Spleen (tissue), 11 donors: ENCODE measurements around the gene SERINC5. TPM values are rescaled to one million over a fixed set of nuclear protein-coding genes. Genes with fewer than 3 reads are reported as not detected.

Experiments used
- DNase-seq: peaks from one replicate; pipeline ENCODE4 v3.0.0-alpha.2; 2020
- H3K27ac ChIP-seq, 8 donors: fragments of 200-600 bp; sonication (generic) in 7 of 8; 1 replicate in 4 of 8; 2 replicates in 4 of 8; pipeline versions ENCODE4 v1.5.0 to v1.8.0; 2016 to 2021; ENCODE audit warnings: inconsistent platforms in 4 of 8, mild to moderate bottlenecking in 4 of 8, moderate library complexity in 1 of 8
- H3K27me3 ChIP-seq, 7 donors: fragments of 200-600 bp; sonication (generic) in 6 of 7; replicated peaks in 1 of 7; 1 replicate in 4 of 7; 2 replicates in 3 of 7; pipeline versions ENCODE4 v1.5.0 to v1.8.0; 2016 to 2021; ENCODE audit warnings: inconsistent platforms in 3 of 7, mild to moderate bottlenecking in 1 of 7
- H3K36me3 ChIP-seq, 6 donors: fragments of 200-600 bp; sonication (generic) in 5 of 6; 1 replicate in 4 of 6; 2 replicates in 2 of 6; pipeline versions ENCODE4 v1.5.0 to v1.8.0; 2016 to 2021; ENCODE audit warnings: inconsistent platforms in 2 of 6
- H3K4me1 ChIP-seq, 6 donors: fragments of 200-600 bp; sonication (generic) in 5 of 6; 1 replicate in 3 of 6; 2 replicates in 3 of 6; pipeline versions ENCODE4 v1.5.0 to v1.8.0; 2016 to 2021; ENCODE audit warnings: inconsistent platforms in 3 of 6
- H3K4me3 ChIP-seq, 8 donors: fragments of 200-600 bp; sonication (generic) in 7 of 8; 1 replicate in 4 of 8; 2 replicates in 4 of 8; pipeline versions ENCODE4 v1.5.0 to v1.8.0; 2016 to 2021; ENCODE audit warnings: inconsistent platforms in 4 of 8, mild to moderate bottlenecking in 4 of 8, moderate library complexity in 2 of 8
- H3K9me3 ChIP-seq, 8 donors: fragments of 200-600 bp; sonication (generic) in 7 of 8; 1 replicate in 4 of 8; 2 replicates in 4 of 8; pipeline versions ENCODE4 v1.5.0 to v1.8.0; 2016 to 2021; ENCODE audit warnings: inconsistent platforms in 4 of 8
- POLR2A ChIP-seq, 3 donors: fragments of 450-650 bp; IDR thresholded peaks; one replicate each; pipeline ENCODE4 v1.5.1; 2017; ENCODE audit warnings: antibody characterized with exemption in 3 of 3, mild to moderate bottlenecking in 1 of 3
- POLR2AphosphoS5 ChIP-seq, 3 donors: sonication (generic); formaldehyde crosslinking; IDR thresholded peaks; one replicate each; pipeline ENCODE4 v1.5.1; 2017; ENCODE audit warnings: antibody characterized with exemption in 3 of 3
- WGBS, 5 donors: extraction: QIAGEN DNeasy Blood & Tissue Kit in 3 of 5; methylation state at CpG; one replicate each; pipeline versions ENCODE4 v1.1.5 to v1.1.7; 2013 to 2018; 5-methylcytosine and 5-hydroxymethylcytosine counted together
- intact Hi-C: fragments of 100-400 bp; cut with DNase I; formaldehyde crosslinking; loops from one replicate; pipeline ENCODE4 v1.15.0; 2023; ENCODE audit warnings: low total_unique reads
- polyA plus RNA-seq, 3 donors: library from polyadenylated mRNA; stranded (reverse); fragments of 200-250 nt; gene quantifications; one replicate each; pipeline ENCODE4 v1.2.1, GENCODE V29; 2013
- total RNA-seq, 7 donors: library from RNA; depleted of rRNA in 3 of 7; stranded (reverse); fragments of >200 nt in 3 of 7; fragmentation: NEBNext Ultra II Directional in 4 of 7; extraction: Animal tissue kit (Norgen Biotek cat#: 25700) in 4 of 7; gene quantifications; one replicate each; pipeline versions ENCODE4 v1.1.0 to v1.2.1, GENCODE V29; 2016 to 2021
- TF ChIP-seq, protein P1 (sequence below), 11 experiments: fragments of 200-600 bp in 7 of 11; fragments of 450-650 bp in 4 of 11; sonication (generic) in 4 of 11; IDR thresholded peaks in 8 of 11; conservative IDR thresholded peaks in 3 of 11; 1 replicate in 7 of 11; 2 replicates in 4 of 11; pipeline versions ENCODE4 v1.4.0 to v1.8.0; 2016 to 2021; ENCODE audit warnings: antibody characterized with exemption in 11 of 11, inconsistent platforms in 4 of 11, mild to moderate bottlenecking in 1 of 11
- donor health status: healthy with polysubstance abuse.
- donor health status: DM: no; HTN: no; CAD: no; lungs with moderate emphysema.
- donor health status: DM: no; HTN: no; CAD: no.
- donor health status: Bipolar disorder and iron deficiency.
- donor health status: healthy.
- donor health status: DM: no; HTN: no; CAD: no.
- donor health status: DM: yes; HTN: yes; CAD: no.

The SERINC5 gene
- total and polyA plus RNA-seq, 10 donors: 1.5 to 29.8 (median 21.2) TPM

DNA sequence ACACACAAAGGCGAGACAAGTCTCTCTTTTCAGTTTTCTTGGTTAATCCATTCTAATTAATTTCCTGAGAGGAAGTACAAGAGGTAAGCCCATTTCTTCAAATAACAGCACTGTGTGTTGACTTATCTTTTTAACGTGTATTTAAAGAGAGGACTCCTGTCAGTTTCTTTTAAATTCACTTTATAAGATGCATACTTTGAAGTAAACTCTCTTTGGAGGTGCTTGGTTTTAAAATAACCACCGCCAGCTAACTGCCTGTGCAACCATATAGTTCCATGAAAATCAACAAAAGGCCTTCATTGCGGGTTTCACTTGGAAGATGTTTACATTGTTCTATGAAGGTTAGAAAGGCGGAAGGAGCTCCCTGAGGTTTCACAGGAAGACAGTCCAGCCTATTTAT lies 13.1 kb upstream of the SERINC5 start:
- H3K9me3 ChIP-seq: no peaks in the 10 kb centered on the region
- no peak overlapping the region for H3K4me3 ChIP-seq
- H3K27me3 ChIP-seq: no peaks in the 10 kb centered on the region
- TF ChIP-seq POLR2A (IDR thresholded peaks at IDR 0.05) (no peak), POLR2AphosphoS5 (IDR thresholded peaks at IDR 0.05) (no peak)
- TF ChIP-seq, protein P1, sequence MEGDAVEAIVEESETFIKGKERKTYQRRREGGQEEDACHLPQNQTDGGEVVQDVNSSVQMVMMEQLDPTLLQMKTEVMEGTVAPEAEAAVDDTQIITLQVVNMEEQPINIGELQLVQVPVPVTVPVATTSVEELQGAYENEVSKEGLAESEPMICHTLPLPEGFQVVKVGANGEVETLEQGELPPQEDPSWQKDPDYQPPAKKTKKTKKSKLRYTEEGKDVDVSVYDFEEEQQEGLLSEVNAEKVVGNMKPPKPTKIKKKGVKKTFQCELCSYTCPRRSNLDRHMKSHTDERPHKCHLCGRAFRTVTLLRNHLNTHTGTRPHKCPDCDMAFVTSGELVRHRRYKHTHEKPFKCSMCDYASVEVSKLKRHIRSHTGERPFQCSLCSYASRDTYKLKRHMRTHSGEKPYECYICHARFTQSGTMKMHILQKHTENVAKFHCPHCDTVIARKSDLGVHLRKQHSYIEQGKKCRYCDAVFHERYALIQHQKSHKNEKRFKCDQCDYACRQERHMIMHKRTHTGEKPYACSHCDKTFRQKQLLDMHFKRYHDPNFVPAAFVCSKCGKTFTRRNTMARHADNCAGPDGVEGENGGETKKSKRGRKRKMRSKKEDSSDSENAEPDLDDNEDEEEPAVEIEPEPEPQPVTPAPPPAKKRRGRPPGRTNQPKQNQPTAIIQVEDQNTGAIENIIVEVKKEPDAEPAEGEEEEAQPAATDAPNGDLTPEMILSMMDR (IDR thresholded peaks at IDR 0.05 in 8 of 11, conservative IDR thresholded peaks at IDR 0.05 in 3 of 11): no peak
- H3K27ac ChIP-seq: no peak overlapping the region
- intact Hi-C loops: no loop called here
- H3K36me3 ChIP-seq: no peaks in the 10 kb centered on the region
- WGBS, 5 donors: 39 to 63% (median 50%) methylated on average over 5 of the region's 5 CpGs
- DNase-seq: no peak
- peaks cover 0 to 22% (median 0%) of the 10 kb centered on the region in 6 donors for H3K4me1 ChIP-seq

DNA sequence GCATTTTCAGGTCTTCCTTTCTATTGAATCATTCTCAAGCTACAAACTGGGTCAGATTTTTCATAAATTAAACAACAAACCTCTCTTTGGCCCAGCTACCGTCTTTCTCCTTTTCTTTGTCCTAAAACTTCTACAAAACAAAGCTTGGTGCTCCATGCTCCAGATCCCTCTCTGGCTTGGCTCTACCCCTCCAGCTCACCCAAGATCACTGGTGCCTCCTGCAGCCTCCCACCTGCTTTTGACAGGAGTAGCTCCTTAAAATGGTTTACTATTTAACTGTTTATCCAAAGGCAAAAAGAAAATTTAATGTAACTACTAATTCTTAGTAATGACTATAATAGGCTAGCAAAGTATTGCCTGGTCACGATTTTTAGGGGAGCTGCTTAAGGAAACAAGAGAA lies 10.7 kb upstream of the SERINC5 start:
- DNase-seq: no peak
- no peak for TF ChIP-seq POLR2AphosphoS5 (IDR thresholded peaks at IDR 0.05)
- TF ChIP-seq, protein P1 (IDR thresholded peaks at IDR 0.05 in 8 of 11, conservative IDR thresholded peaks at IDR 0.05 in 3 of 11): no peak
- Histone ChIP-seq H3K4me3 (no peak overlapping the region), H3K36me3 (no peaks in the 10 kb centered on the region), H3K27ac (no peak overlapping the region), H3K9me3 (no peaks in the 10 kb centered on the region), H3K27me3 (no peaks in the 10 kb centered on the region), H3K4me1 (peaks cover 0 to 22% (median 0%) of the 10 kb centered on the region in 6 donors)
- intact Hi-C loops: no loop called here
- 87 to 95% (median 90%) methylated on average over 2 of the region's 2 CpGs for WGBS, 5 donors

DNA sequence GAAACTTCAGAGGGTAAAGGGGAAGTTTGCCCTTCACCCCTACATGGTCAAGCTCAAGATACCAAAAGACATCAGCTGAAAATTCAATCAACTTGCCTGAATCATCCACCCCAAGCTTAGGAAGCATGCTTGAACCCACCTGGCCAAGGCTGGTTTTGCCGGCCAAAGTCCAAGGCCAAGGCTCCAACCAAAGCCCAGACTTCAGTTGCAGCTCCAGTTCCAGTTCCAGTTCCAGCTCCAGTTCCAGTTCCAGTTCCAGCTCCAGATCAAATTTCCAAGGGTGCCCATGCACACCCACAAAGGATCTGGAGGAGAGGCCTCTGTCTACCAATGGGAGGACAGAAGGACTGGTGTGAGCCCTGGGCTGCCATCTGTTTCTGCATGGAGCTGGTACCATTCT lies 4.6 kb upstream of the SERINC5 start:
- H3K4me1 ChIP-seq: peaks cover 4 to 17% (median 14%) of the 10 kb centered on the region in 6 donors
- no peaks in the 10 kb centered on the region for H3K9me3 ChIP-seq
- H3K4me3 ChIP-seq: no peak overlapping the region
- no peak overlapping the region for H3K27ac ChIP-seq
- no peaks in the 10 kb centered on the region for H3K36me3 ChIP-seq
- no peaks in the 10 kb centered on the region for H3K27me3 ChIP-seq
- TF ChIP-seq, protein P1 (IDR thresholded peaks at IDR 0.05 in 8 of 11, conservative IDR thresholded peaks at IDR 0.05 in 3 of 11): no peak
- DNase-seq: no peak
- WGBS, 5 donors: 92 to 100% (median 95%) methylated on average over 1 of the region's 1 CpG
- intact Hi-C loops: no loop called here

DNA sequence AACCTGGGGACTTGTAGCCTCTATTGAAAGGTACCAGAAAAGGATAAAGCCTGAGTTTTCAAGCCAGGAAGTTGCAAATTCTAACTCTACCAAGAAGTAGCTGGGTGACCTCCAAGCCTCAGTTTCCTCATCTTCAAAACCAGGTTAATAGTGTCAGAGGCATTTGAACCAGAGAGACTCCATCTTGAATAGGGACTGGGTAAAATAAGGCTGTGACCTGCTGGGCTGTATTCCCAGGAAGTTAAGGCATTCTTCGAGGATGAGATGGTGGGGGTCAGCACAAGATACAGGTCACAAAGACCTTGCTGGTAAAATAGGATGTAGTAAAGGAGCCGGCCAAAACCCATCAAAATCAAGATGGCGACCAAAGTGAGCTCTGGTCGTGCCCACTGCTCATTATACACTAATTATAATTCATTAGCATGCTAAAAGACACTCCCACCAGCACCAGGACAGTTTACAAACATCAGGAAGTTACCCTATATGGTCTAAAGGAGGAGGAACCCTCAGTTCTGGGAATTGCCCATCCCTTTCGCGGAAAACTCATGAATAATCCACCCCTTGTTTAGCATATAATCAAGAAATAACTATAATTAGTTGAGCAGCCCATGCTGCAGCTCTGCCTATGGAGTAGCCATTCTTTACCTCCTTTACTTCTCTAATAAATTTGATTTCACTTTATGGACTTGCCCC lies 3.8 kb upstream of the SERINC5 start:
- no peaks in the 10 kb centered on the region for H3K36me3 ChIP-seq
- TF ChIP-seq, protein P1 (IDR thresholded peaks at IDR 0.05 in 8 of 11, conservative IDR thresholded peaks at IDR 0.05 in 3 of 11): no peak
- TF ChIP-seq POLR2A (IDR thresholded peaks at IDR 0.05) (no peak), POLR2AphosphoS5 (IDR thresholded peaks at IDR 0.05) (no peak)
- intact Hi-C loops: no loop called here
- peaks cover 8 to 25% (median 18%) of the 10 kb centered on the region in 6 donors for H3K4me1 ChIP-seq
- WGBS, 5 donors: 92 to 97% (median 94%) methylated on average over 6 of the region's 6 CpGs
- no peak overlapping the region for H3K27ac ChIP-seq
- DNase-seq: no peak
- no peak overlapping the region for H3K4me3 ChIP-seq
- no peaks in the 10 kb centered on the region for H3K27me3 ChIP-seq
- H3K9me3 ChIP-seq: no peaks in the 10 kb centered on the region
